ENCODE data around the gene KLHDC8B.

The KLHDC8B gene

GRCh38 chr3:49124991-49125670, 46.3 kb upstream of the KLHDC8B start:
- peak; percentile 30 for TF ChIP-seq CTCF (conservative IDR thresholded peaks at IDR 0.05; ENCODE audit: low read depth, low read length)
- no peak overlapping the region for H3K4me3 ChIP-seq (ENCODE audit: low read depth, low read length)
- DNase-seq (ENCODE audit: low read depth) = no peak

GRCh38 chr3:49131040-49131439, 40.4 kb upstream of the KLHDC8B start:
- DNase-seq (ENCODE audit: low read depth) = no peak
- no peak for TF ChIP-seq CTCF (conservative IDR thresholded peaks at IDR 0.05; ENCODE audit: low read depth, low read length)
- no peak overlapping the region for H3K4me3 ChIP-seq (ENCODE audit: low read depth, low read length)

DNA sequence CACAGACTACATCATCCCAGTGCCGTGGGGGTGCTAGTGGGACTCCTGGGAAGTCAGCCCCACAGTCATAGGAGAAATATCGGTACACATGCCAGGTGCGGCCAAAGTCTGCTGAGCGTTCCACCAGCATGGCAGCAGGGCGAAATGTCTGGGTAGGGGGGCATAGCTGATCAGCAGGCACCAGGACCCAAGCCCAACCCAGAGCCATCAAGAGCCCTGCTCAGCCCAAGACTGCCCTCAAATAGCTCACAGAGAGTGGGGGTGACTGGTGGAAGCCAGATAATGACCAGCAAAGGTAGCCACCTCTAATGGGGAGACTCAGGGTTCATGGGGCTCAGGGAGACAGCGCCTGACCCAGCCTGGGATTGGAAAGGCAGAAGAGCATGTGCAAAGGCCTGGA, 39.8 kb upstream of the KLHDC8B start:
- H3K4me3 ChIP-seq (ENCODE audit: low read depth, low read length) = peak overlapping the region; percentile 92
- no peak for TF ChIP-seq CTCF (conservative IDR thresholded peaks at IDR 0.05; ENCODE audit: low read depth, low read length)
- no peak for DNase-seq (ENCODE audit: low read depth)

- no peak for DNase-seq (ENCODE audit: low read depth)
- no peak for TF ChIP-seq CTCF (conservative IDR thresholded peaks at IDR 0.05; ENCODE audit: low read depth, low read length)
- peak overlapping the region; percentile 92 for H3K4me3 ChIP-seq (ENCODE audit: low read depth, low read length)
Observed at GRCh38 chr3:49132073-49132436, 39.3 kb upstream of the KLHDC8B start.

DNA sequence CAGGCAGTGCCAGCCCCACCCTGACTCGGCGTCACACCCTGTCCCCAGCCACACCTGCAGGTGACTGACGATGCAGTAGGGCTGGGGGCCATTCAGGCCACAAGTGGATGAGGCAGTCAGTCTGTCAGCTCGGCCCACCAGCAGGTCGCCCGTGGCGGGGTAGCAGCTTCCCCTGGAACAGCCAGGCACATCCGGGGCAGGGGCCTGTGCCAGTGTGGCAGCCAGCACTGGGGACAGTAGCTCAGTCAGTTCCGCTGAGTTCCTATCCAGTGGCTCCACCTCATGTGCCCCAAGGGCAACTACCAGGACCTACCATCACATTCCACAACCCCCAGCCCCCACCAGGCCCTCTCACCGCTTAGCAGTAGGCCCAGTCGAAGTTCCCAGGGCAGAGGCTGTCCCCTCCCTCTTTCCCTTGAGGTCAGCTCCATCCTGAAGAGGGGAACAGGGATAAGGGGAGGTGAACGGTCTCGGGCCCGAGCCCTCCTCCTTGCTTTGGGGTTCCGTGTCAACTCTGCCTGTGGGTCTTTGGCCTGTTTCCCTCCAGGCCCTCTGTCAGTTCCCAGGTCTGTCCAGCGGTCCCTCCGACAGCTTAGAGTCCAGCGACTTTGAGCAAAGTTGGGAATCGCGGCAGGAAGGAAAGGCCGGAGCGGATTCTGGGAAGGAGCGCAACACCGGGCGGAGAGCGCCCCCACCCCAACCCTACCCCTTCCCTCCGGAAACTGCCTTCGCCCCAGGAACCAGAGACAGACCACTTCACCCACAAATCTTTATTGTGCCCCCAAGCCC, 38.8 kb upstream of the KLHDC8B start, which contains the start of gene LAMB2:
TSS of gene LAMB2 (minus strand) at position 614 of the 789 bp plus-strand sequence. CDS start at position 431, 183 bp downstream.
- DNase-seq (ENCODE audit: low read depth) = peak; percentile 76
- peak; percentile 27 for TF ChIP-seq CTCF (conservative IDR thresholded peaks at IDR 0.05; ENCODE audit: low read depth, low read length)
- H3K4me3 ChIP-seq (ENCODE audit: low read depth, low read length) = peak within 1 kb of the TSS; percentile 92

GRCh38 chr3:49133226-49133951, 38.0 kb upstream of the KLHDC8B start:
- peak; percentile 92 for DNase-seq (ENCODE audit: low read depth)
- TF ChIP-seq CTCF (conservative IDR thresholded peaks at IDR 0.05; ENCODE audit: low read depth, low read length) = no peak
- peak overlapping the region; percentile 92 for H3K4me3 ChIP-seq (ENCODE audit: low read depth, low read length)
